ENCODE results near the gene MICALL1. TPM values are rescaled to one million over a fixed set of nuclear protein-coding genes. Genes with fewer than 3 reads are reported as not detected.

Gene MICALL1
- total and polyA plus RNA-seq, 2 of the 4 experiments (the other 2 are of a cell fraction) = 12.4 to 22.3 TPM

DNA sequence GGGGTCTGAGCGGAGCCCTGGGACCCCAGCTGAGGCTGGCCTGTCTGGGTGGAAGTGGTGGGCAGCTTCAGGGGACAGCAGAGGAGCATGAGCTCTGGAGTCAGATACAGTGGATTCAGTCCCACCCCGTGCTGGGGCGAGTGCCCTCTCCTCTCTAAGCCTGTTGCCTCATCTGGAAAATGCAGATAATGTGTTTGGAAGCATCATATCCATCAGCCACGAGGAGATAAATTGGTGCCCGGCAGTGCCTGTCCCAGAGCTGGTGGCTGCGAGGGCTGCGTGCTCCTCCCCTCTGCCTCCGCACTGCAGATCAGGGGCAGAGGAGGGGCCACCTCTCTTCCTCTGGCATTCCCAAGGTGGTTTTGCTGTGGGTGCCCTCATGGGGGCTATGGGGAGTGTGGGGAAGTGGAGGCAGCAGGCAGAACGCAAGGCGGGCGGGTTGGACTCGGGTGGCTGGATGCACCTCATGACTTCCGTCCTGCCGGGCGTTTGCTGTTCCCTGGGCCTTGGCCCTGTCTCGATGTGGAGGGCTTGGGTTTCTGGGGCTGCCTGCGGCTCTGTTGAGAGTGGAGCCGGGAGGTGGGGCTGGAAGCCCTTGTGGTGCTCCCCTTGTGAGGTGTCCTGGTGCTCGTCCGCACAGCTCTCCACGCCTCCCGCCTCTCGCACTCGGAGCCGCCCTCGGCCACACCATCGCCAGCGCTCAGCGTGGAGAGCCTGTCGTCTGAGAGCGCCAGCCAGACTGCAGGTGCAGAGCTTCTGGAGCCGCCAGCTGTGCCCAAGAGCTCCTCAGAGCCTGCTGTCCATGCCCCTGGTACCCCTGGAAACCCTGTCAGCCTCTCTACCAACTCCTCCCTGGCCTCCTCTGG, 20.9 kb downstream of the MICALL1 start:
- intact Hi-C loops (cut with micrococcal nuclease) (no loop called here), dilution Hi-C loops (cut with HindIII; ENCODE audit: low sequenced_read_pairs, unreplicated experiment) (no loop called here), in situ Hi-C loops (cut with MboI; ENCODE audit: low sequenced_read_pairs) (no loop called here)
- H3K36me3 ChIP-seq (ENCODE audit: control insufficient read depth, insufficient read depth, low read length) = peaks cover 56% of the 10 kb centered on the region
- TF ChIP-seq NFE2L2 (IDR thresholded peaks at IDR 0.05; ENCODE audit: low read depth, low read length) (no peak), MAZ (IDR thresholded peaks at IDR 0.05; ENCODE audit: borderline replicate concordance, low read depth, low read length) (no peak)
- no peak overlapping the region for H2AK9ac ChIP-seq (replicated peaks; ENCODE audit: low read depth, low read length, poor library complexity)
- H3K4me3 ChIP-seq (ENCODE audit: insufficient read depth, low read depth, low read length) = no peak overlapping the region
- no peak overlapping the region for H2BK120ac ChIP-seq (ENCODE audit: low read depth, low read length)
- peaks cover 0 to 35% of the 10 kb centered on the region in 2 experiments; a peak in 3 of 4 replicates for H3K79me1 ChIP-seq (ENCODE audit: low read depth in 1 of 2, low read length in 2 of 2)
- H2AFZ ChIP-seq (replicated peaks; ENCODE audit: low read length, poor library complexity) = no peak overlapping the region
- ATAC-seq (ENCODE audit: low read depth) (no peak), DNase-seq (no peak)
- H3K27ac ChIP-seq (ENCODE audit: insufficient read depth, low read length) = no peak overlapping the region
- H4K8ac ChIP-seq (ENCODE audit: low read depth in 2 of 2, low read length in 2 of 2) = no peak overlapping the region
- no peak overlapping the region for H3K9ac ChIP-seq (ENCODE audit: low read depth, low read length)
- BruUV-seq (replicated peaks) = no TSS peak
- no peak overlapping the region for H3K14ac ChIP-seq (replicated peaks; ENCODE audit: low read depth, low read length)
- no peak overlapping the region for H3K18ac ChIP-seq (ENCODE audit: low read depth, low read length)
- H3K23ac ChIP-seq (ENCODE audit: low read depth, low read length) = no peak overlapping the region
- H3K27me3 ChIP-seq (ENCODE audit: control insufficient read depth, insufficient read depth, low read length) = no peaks in the 10 kb centered on the region
- no peaks in the 10 kb centered on the region for H3K9me3 ChIP-seq (ENCODE audit: control insufficient read depth, insufficient read depth, low read length)
- H3K4ac ChIP-seq (ENCODE audit: low read depth, low read length) = no peak overlapping the region
- H2BK20ac ChIP-seq (ENCODE audit: low read depth, low read length) = no peak overlapping the region
- ChIA-PET CTCF (no interaction called here), POLR2A (ENCODE audit: unreplicated experiment) (interaction anchor here (0.6 kb wide), 1 partner anchor 22 kb away, joined by 8 read pairs; no protein-coding TSS in a partner anchor)
- H4K20me1 ChIP-seq (ENCODE audit: insufficient read depth, low read length) = peaks cover 24% of the 10 kb centered on the region
- H4K5ac ChIP-seq (ENCODE audit: low read depth, low read length) = no peak overlapping the region
- no peak overlapping the region for H3K4me2 ChIP-seq (ENCODE audit: low read depth, low read length)
- WGBS, 2 experiments (ENCODE audit: extremely low coverage in 2 of 2, insufficient read length in 1 of 2) = 95% methylated on average over 9 of the region's 32 CpGs; no CpG with 5 or more reads in 1 of the 2 experiments
- peaks cover 3% of the 10 kb centered on the region; the same call in 1 of the 2 replicates for H3K4me1 ChIP-seq (ENCODE audit: control insufficient read depth, insufficient read depth, low read length)
- H2BK5ac ChIP-seq (ENCODE audit: low read depth, low read length, poor library complexity, severe bottlenecking) = no peak overlapping the region
- H3K9me1 ChIP-seq (ENCODE audit: insufficient read depth, low read length) = no peaks in the 10 kb centered on the region
- H3K56ac ChIP-seq (ENCODE audit: extremely low read depth, insufficient read depth, low read length) = no peak overlapping the region
- no peak overlapping the region for H2BK15ac ChIP-seq (ENCODE audit: low read depth, low read length)
- H4K91ac ChIP-seq (ENCODE audit: insufficient read depth, low read depth, low read length) = no peak overlapping the region
- no peak overlapping the region for H2AK5ac ChIP-seq (ENCODE audit: low read depth, low read length)
